GM12878 (cell line): Measurements from ENCODE around the gene LIG1. TPM values are rescaled to one million over a fixed set of nuclear protein-coding genes. Genes with fewer than 3 reads are reported as not detected.

Experiments
- ATAC-seq: fragments of 200-7000 bp; cut with Tn5 transposase; 3 replicates; pipeline ENCODE4 v1.9.1; 2020; ENCODE audit warnings: mild to moderate bottlenecking, moderate library complexity
- BruUV-seq: library from RNA; stranded (reverse); fragments of 400-500 nt; replicated peaks from 2 replicates; lab custom pipeline; 2021; lab: Mats Ljungman, UMichigan
- CTCF ChIA-PET: fragments of 300-600 bp; sonication (Branson Sonifier 250); formaldehyde crosslinking; extraction: SDS; loops from one replicate; lab custom pipeline; 2021; ENCODE audit warnings: inconsistent platforms; lab: Yijun Ruan, JAX
- POLR2A ChIA-PET: fragments of 350-600 bp; formaldehyde crosslinking; extraction: SDS; loops from one replicate; lab custom pipeline; 2021; ENCODE audit warnings: inconsistent platforms; lab: Charles Lee
- RAD21 ChIA-PET: fragments of 300-600 bp; sonication (Branson Sonifier 250); formaldehyde crosslinking; loops from one replicate; lab custom pipeline; 2023; ENCODE audit warnings: antibody characterized with exemption; ENCODE audit not compliant: unreplicated experiment; lab: Charles Lee
- SMC1A ChIA-PET: fragments of 300-600 bp; sonication (Branson Sonifier 250); formaldehyde crosslinking; loops from one replicate; lab custom pipeline; 2023; ENCODE audit not compliant: unreplicated experiment, uncharacterized antibody; lab: Charles Lee
- DNase-seq: peaks from one replicate; pipeline ENCODE4 v3.0.0-alpha.2; 2011; ENCODE audit warnings: low read depth, low spot score
- FAIRE-seq: peaks from 3 replicates; lab custom pipeline; 2011; peaks lifted over from hg19 to GRCh38; lab: Jason Lieb, UNC
- H2AFZ ChIP-seq: 2 replicates; pipeline ENCODE4 v1.6.0; 2011; ENCODE audit warnings: low read depth, low read length, control low read depth; ENCODE audit not compliant: control insufficient read depth
- H3K27ac ChIP-seq: 2 replicates; pipeline ENCODE4 v1.5.1; 2011; ENCODE audit warnings: control low read depth; ENCODE audit not compliant: control insufficient read depth, insufficient read depth
- H3K27me3 ChIP-seq, 2 experiments: replicated peaks in 1 of 2; 2 replicates each; pipeline versions ENCODE4 v1.6.0 to v1.6.1; 2011; ENCODE audit warnings: low read length in 1 of 2; ENCODE audit not compliant: control insufficient read depth in 2 of 2, insufficient read depth in 2 of 2
- H3K36me3 ChIP-seq, 2 experiments: 2 replicates each; pipeline ENCODE4 v1.5.1; 2011; ENCODE audit warnings: low read length in 1 of 2; ENCODE audit not compliant: control insufficient read depth in 2 of 2, insufficient read depth in 2 of 2
- H3K4me1 ChIP-seq: 2 replicates; pipeline ENCODE4 v1.6.1; 2011; ENCODE audit warnings: mild to moderate bottlenecking, low read length, moderate library complexity, mixed read lengths; ENCODE audit not compliant: control insufficient read depth, insufficient read depth
- H3K4me2 ChIP-seq: 2 replicates; pipeline ENCODE4 v1.6.0; 2011; ENCODE audit warnings: control low read depth; ENCODE audit not compliant: control insufficient read depth, insufficient read depth
- H3K4me3 ChIP-seq: fragments of 200-600 bp; sonication (generic); 2 replicates; pipeline ENCODE4 v1.5.1; 2016
- H3K79me2 ChIP-seq: 2 replicates; pipeline ENCODE4 v1.6.0; 2011; ENCODE audit warnings: low read length; ENCODE audit not compliant: control insufficient read depth, insufficient read depth
- H3K9ac ChIP-seq: 2 replicates; pipeline ENCODE4 v1.8.0; 2011; ENCODE audit warnings: low read length, control low read depth, mixed read lengths; ENCODE audit not compliant: control insufficient read depth, insufficient read depth
- H3K9me3 ChIP-seq: replicated peaks from 3 replicates; pipeline ENCODE4 v1.5.1; 2011; ENCODE audit warnings: mild to moderate bottlenecking, low read length; ENCODE audit not compliant: control insufficient read depth, insufficient read depth
- H4K20me1 ChIP-seq: 2 replicates; pipeline ENCODE4 v1.6.0; 2011; ENCODE audit not compliant: control insufficient read depth, insufficient read depth
- DPF2 ChIP-seq: fragments of 450-650 bp; IDR thresholded peaks from 2 replicates; pipeline ENCODE4 v1.6.1; 2017; ENCODE audit warnings: mild to moderate bottlenecking
- EGR1 ChIP-seq, 2 experiments: IDR thresholded peaks; 1 replicate in 1 of 2; 2 replicates in 1 of 2; pipeline ENCODE4 v1.6.1; 2011 to 2012; ENCODE audit warnings: low read depth in 2 of 2, low read length in 2 of 2, borderline replicate concordance in 1 of 2, mild to moderate bottlenecking in 1 of 2, moderate library complexity in 1 of 2
- EP300 ChIP-seq, 2 experiments: fragments of 150-350 bp in 1 of 2; IDR thresholded peaks; 2 replicates each; pipeline ENCODE4 v1.6.1; 2011 to 2012; ENCODE audit warnings: low read depth in 2 of 2, low read length in 2 of 2, borderline replicate concordance in 1 of 2, improper control_type of control experiment in 1 of 2, inconsistent platforms in 1 of 2; ENCODE audit not compliant: control insufficient read depth in 1 of 2
- EZH2 ChIP-seq: IDR thresholded peaks from 2 replicates; pipeline ENCODE4 v1.6.1; 2012; ENCODE audit warnings: low read depth, mild to moderate bottlenecking, control low read depth, inconsistent platforms, low read length, borderline replicate concordance; ENCODE audit not compliant: control insufficient read depth
- FOXK2 ChIP-seq: fragments of 450-650 bp; IDR thresholded peaks from 2 replicates; pipeline ENCODE4 v1.6.1; 2017; ENCODE audit warnings: mild to moderate bottlenecking, moderate library complexity
- IKZF2 ChIP-seq, 2 experiments: fragments of 450-650 bp; IDR thresholded peaks; 2 replicates each; pipeline ENCODE4 v1.6.1; 2017; ENCODE audit warnings: mild to moderate bottlenecking in 2 of 2, moderate library complexity in 2 of 2
- NFYB ChIP-seq: IDR thresholded peaks from 2 replicates; pipeline ENCODE4 v1.6.1; 2011; ENCODE audit warnings: low read depth, mild to moderate bottlenecking, low read length, improper control_type of control experiment, moderate library complexity; ENCODE audit not compliant: insufficient read depth
- POLR2AphosphoS5 ChIP-seq: IDR thresholded peaks from 2 replicates; pipeline ENCODE4 v1.6.1; 2011; ENCODE audit warnings: mild to moderate bottlenecking, low read length, inconsistent platforms
- SREBF1 ChIP-seq: IDR thresholded peaks from 2 replicates; pipeline ENCODE4 v1.6.1; 2012; ENCODE audit warnings: mild to moderate bottlenecking, low read length
- SUZ12 ChIP-seq: fragments of 200-600 bp; sonication (generic); IDR thresholded peaks from one replicate; pipeline ENCODE4 v1.6.1; 2018; ENCODE audit warnings: antibody characterized with exemption, mild to moderate bottlenecking; ENCODE audit not compliant: unreplicated experiment
- WGBS: methylation state at CpG from one replicate; pipeline ENCODE4 v1.1.6; 2016; ENCODE audit warnings: low lambda C conversion rate; ENCODE audit not compliant: insufficient replicate concordance, insufficient coverage; ENCODE audit errors: missing lambda C conversion rate; 5-methylcytosine and 5-hydroxymethylcytosine counted together
- in situ Hi-C: fragments of 300-500 bp; cut with MboI; formaldehyde crosslinking; loops from 9 replicates; pipeline ENCODE4 v1.14.3; 2018; ENCODE audit warnings: mixed read lengths
- intact Hi-C: fragments of 100-400 bp; cut with micrococcal nuclease; formaldehyde crosslinking; loops from one replicate; pipeline ENCODE4 v1.14.2; 2022; ENCODE audit not compliant: unreplicated experiment
- polyA plus RNA-seq, 11 experiments: library from polyadenylated mRNA; depleted of rRNA in 4 of 11; unstranded in 6 of 11; stranded (reverse) in 5 of 11; fragments of >200 nt; fragmentation: Nextera tagmentation in 4 of 11; fragmentation: Illumina TruSeq in 1 of 11; extraction: Ambion mirVana in 4 of 11; extraction: Trizol in 1 of 11; gene quantifications; 1 replicate in 1 of 11; 2 replicates in 10 of 11; pipeline versions ENCODE4 v1.2.1 to v1.2.3, GENCODE V29; 2011 to 2016; ENCODE audit warnings: inconsistent platforms in 2 of 11, missing spikeins in 2 of 11, low read depth in 1 of 11
- total RNA-seq, 4 experiments: library from RNA; depleted of rRNA in 3 of 4; stranded (reverse); fragments of >200 nt in 3 of 4; fragmentation: Illumina TruSeq in 1 of 4; extraction: Trizol in 1 of 4; gene quantifications; 2 replicates each; pipeline versions ENCODE4 v1.2.1 to v1.2.3, GENCODE V29; 2013 to 2021
- TF ChIP-seq, protein P1 (sequence below): fragments of 450-650 bp; IDR thresholded peaks from 2 replicates; pipeline ENCODE4 v1.6.1; 2017; ENCODE audit warnings: mild to moderate bottlenecking, low read depth, inconsistent platforms; ENCODE audit not compliant: poor library complexity, severe bottlenecking
- TF ChIP-seq, protein P2 (sequence below): fragments of 450-650 bp; IDR thresholded peaks from 2 replicates; pipeline ENCODE4 v1.6.1; 2017; ENCODE audit warnings: mild to moderate bottlenecking
- TF ChIP-seq, protein P3 (sequence below): fragments of 450-650 bp; IDR thresholded peaks from 2 replicates; pipeline ENCODE4 v1.6.1; 2016; ENCODE audit warnings: mild to moderate bottlenecking
- TF ChIP-seq, protein P4 (sequence below): IDR thresholded peaks from 2 replicates; pipeline ENCODE4 v1.6.1; 2012; ENCODE audit warnings: low read depth, low read length, improper control_type of control experiment
- TF ChIP-seq, protein P5 (sequence below): IDR thresholded peaks from 2 replicates; pipeline ENCODE4 v1.6.1; 2012; ENCODE audit warnings: low read length, inconsistent platforms

The LIG1 gene
- total and polyA plus RNA-seq, 10 of the 15 experiments (the other 5 are each of a cell fraction or from before 2014, with no cell fraction given) = 7.8 to 117 (median 73.7) TPM

DNA sequence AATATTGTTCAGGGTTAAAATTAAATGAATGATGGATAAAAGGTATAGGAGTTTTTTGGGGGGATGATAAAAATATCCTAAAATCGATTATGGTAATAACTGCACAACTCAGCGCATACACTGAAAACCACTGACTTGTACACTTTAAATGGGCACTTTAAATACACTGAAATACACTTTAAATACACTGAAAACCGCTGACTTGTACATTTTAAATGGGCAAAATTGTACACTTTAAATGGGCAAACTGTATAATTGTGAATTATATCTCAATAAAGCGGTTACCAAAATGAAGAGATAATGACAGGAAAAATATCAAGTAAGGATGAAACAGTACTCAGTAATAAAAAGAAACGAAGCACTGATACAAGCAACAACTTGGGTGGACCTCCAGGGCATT, 1.5 kb downstream of the LIG1 start:
- Histone ChIP-seq H3K27me3 (no peaks in the 10 kb centered on the region), H3K79me2 (peaks cover 36% of the 10 kb centered on the region), H2AFZ (peak overlapping the region; percentile 45; the same call in 1 of the 2 replicates), H3K9me3 (no peaks in the 10 kb centered on the region), H3K9ac (no peak overlapping the region), H3K4me3 (peak overlapping the region; percentile 70; the same call in 1 of the 2 replicates), H3K4me2 (peak overlapping the region; percentile 56; the same call in 1 of the 2 replicates), H3K4me1 (peaks cover 15% of the 10 kb centered on the region), H3K27ac (no peak overlapping the region), H4K20me1 (peaks cover 4% of the 10 kb centered on the region; the same call in 1 of the 2 replicates), H3K36me3 (peaks cover 3% of the 10 kb centered on the region in 2 experiments; a peak in 3 of 4 replicates)
- SMC1A ChIA-PET = no interaction called here
- RAD21 ChIA-PET = interaction anchor here (1.3 kb wide), 1 partner anchor 35 kb away, joined by 6 read pairs; no protein-coding TSS in a partner anchor
- 86% methylated on average over 5 of the region's 5 CpGs for WGBS
- POLR2A ChIA-PET = interaction anchor here (1.0 kb wide), 1 partner anchor 156 kb away, joined by 3 read pairs; no protein-coding TSS in a partner anchor
- no TSS peak for BruUV-seq
- FAIRE-seq (no peak), ATAC-seq (no peak), DNase-seq (no peak)
- intact Hi-C loops (no loop called here), in situ Hi-C loops (no loop called here)
- CTCF ChIA-PET = interaction anchor here (1.1 to 1.2 kb wide), 2 partner anchors 16 to 35 kb away, joined by 3 read pairs; no protein-coding TSS in a partner anchor
- TF ChIP-seq SUZ12 = no peak
- TF ChIP-seq, protein P1, sequence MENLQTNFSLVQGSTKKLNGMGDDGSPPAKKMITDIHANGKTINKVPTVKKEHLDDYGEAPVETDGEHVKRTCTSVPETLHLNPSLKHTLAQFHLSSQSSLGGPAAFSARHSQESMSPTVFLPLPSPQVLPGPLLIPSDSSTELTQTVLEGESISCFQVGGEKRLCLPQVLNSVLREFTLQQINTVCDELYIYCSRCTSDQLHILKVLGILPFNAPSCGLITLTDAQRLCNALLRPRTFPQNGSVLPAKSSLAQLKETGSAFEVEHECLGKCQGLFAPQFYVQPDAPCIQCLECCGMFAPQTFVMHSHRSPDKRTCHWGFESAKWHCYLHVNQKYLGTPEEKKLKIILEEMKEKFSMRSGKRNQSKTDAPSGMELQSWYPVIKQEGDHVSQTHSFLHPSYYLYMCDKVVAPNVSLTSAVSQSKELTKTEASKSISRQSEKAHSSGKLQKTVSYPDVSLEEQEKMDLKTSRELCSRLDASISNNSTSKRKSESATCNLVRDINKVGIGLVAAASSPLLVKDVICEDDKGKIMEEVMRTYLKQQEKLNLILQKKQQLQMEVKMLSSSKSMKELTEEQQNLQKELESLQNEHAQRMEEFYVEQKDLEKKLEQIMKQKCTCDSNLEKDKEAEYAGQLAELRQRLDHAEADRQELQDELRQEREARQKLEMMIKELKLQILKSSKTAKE = no peak
- no peak for TF ChIP-seq FOXK2
- no peak for TF ChIP-seq IKZF2 (IDR thresholded peaks at IDR 0.05)
- TF ChIP-seq, protein P2, sequence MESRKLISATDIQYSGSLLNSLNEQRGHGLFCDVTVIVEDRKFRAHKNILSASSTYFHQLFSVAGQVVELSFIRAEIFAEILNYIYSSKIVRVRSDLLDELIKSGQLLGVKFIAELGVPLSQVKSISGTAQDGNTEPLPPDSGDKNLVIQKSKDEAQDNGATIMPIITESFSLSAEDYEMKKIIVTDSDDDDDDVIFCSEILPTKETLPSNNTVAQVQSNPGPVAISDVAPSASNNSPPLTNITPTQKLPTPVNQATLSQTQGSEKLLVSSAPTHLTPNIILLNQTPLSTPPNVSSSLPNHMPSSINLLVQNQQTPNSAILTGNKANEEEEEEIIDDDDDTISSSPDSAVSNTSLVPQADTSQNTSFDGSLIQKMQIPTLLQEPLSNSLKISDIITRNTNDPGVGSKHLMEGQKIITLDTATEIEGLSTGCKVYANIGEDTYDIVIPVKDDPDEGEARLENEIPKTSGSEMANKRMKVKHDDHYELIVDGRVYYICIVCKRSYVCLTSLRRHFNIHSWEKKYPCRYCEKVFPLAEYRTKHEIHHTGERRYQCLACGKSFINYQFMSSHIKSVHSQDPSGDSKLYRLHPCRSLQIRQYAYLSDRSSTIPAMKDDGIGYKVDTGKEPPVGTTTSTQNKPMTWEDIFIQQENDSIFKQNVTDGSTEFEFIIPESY = no peak
- TF ChIP-seq SREBF1 = no peak
- TF ChIP-seq NFYB = no peak
- TF ChIP-seq, protein P3, sequence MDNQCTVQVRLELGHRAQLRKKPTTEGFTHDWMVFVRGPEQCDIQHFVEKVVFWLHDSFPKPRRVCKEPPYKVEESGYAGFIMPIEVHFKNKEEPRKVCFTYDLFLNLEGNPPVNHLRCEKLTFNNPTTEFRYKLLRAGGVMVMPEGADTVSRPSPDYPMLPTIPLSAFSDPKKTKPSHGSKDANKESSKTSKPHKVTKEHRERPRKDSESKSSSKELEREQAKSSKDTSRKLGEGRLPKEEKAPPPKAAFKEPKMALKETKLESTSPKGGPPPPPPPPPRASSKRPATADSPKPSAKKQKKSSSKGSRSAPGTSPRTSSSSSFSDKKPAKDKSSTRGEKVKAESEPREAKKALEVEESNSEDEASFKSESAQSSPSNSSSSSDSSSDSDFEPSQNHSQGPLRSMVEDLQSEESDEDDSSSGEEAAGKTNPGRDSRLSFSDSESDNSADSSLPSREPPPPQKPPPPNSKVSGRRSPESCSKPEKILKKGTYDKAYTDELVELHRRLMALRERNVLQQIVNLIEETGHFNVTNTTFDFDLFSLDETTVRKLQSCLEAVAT = no peak
- TF ChIP-seq POLR2AphosphoS5 = no peak
- no peak for TF ChIP-seq EGR1 (IDR thresholded peaks at IDR 0.05; ENCODE audit: borderline replicate concordance in 1 of 2, low read depth in 2 of 2, low read length in 2 of 2)
- no peak for TF ChIP-seq EP300 (IDR thresholded peaks at IDR 0.05; ENCODE audit: borderline replicate concordance in 1 of 2, control insufficient read depth in 1 of 2, low read depth in 2 of 2, low read length in 2 of 2)
- TF ChIP-seq EZH2 = no peak
- TF ChIP-seq, protein P4, sequence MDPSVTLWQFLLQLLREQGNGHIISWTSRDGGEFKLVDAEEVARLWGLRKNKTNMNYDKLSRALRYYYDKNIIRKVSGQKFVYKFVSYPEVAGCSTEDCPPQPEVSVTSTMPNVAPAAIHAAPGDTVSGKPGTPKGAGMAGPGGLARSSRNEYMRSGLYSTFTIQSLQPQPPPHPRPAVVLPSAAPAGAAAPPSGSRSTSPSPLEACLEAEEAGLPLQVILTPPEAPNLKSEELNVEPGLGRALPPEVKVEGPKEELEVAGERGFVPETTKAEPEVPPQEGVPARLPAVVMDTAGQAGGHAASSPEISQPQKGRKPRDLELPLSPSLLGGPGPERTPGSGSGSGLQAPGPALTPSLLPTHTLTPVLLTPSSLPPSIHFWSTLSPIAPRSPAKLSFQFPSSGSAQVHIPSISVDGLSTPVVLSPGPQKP = no peak
- TF ChIP-seq, protein P5, sequence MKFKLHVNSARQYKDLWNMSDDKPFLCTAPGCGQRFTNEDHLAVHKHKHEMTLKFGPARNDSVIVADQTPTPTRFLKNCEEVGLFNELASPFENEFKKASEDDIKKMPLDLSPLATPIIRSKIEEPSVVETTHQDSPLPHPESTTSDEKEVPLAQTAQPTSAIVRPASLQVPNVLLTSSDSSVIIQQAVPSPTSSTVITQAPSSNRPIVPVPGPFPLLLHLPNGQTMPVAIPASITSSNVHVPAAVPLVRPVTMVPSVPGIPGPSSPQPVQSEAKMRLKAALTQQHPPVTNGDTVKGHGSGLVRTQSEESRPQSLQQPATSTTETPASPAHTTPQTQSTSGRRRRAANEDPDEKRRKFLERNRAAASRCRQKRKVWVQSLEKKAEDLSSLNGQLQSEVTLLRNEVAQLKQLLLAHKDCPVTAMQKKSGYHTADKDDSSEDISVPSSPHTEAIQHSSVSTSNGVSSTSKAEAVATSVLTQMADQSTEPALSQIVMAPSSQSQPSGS = no peak
- no peak for TF ChIP-seq DPF2
